ENCODE data around the gene MARCO.

The MARCO gene

DNA sequence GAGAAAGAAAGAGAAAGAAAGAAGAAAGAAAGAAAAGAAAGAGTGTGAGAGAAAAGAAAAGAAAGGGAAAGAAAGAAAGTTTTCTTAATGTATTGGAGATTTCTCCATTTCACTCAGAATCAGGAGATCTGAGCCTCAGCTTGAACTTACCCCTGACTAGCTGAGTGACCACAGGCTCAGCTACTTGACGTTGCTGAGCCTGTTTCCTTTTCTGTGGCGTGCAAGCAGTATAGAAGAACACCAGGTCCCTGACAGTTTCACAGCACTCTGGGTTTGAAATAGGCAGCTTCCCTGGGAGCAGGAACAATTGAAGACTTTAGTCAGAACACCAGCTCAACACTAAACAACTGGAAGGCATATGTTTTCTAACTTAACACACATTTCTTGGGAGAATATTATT lies 44.7 kb downstream of the MARCO start:
- DNase-seq (ENCODE audit: extremely low spot score) = no peak
- ChIA-PET CTCF (no interaction called here), POLR2A (no interaction called here)
- TF ChIP-seq LEF1 (IDR thresholded peaks at IDR 0.05; ENCODE audit: borderline replicate concordance) (no peak), BHLHE40 (IDR thresholded peaks at IDR 0.05; ENCODE audit: borderline replicate concordance) (no peak), FOXA1 (IDR thresholded peaks at IDR 0.05) (no peak)

- DNase-seq (ENCODE audit: extremely low spot score) = no peak
- ChIA-PET POLR2A (no interaction called here), CTCF (no interaction called here)
- TF ChIP-seq FOXA1 (IDR thresholded peaks at IDR 0.05) = no peak
- TF ChIP-seq NFRKB (IDR thresholded peaks at IDR 0.05) = no peak
- TF ChIP-seq, protein P1, sequence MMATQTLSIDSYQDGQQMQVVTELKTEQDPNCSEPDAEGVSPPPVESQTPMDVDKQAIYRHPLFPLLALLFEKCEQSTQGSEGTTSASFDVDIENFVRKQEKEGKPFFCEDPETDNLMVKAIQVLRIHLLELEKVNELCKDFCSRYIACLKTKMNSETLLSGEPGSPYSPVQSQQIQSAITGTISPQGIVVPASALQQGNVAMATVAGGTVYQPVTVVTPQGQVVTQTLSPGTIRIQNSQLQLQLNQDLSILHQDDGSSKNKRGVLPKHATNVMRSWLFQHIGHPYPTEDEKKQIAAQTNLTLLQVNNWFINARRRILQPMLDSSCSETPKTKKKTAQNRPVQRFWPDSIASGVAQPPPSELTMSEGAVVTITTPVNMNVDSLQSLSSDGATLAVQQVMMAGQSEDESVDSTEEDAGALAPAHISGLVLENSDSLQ (IDR thresholded peaks at IDR 0.05) = no peak
- no peak for TF ChIP-seq CTBP1 (IDR thresholded peaks at IDR 0.05; ENCODE audit: borderline replicate concordance)
- no peak for TF ChIP-seq TARDBP (IDR thresholded peaks at IDR 0.05)
- TF ChIP-seq SUZ12 (IDR thresholded peaks at IDR 0.05) = no peak
- no peak for TF ChIP-seq ELF4 (IDR thresholded peaks at IDR 0.05)
- TF ChIP-seq BHLHE40 (IDR thresholded peaks at IDR 0.05; ENCODE audit: borderline replicate concordance) = no peak
- no peak for TF ChIP-seq L3MBTL2 (conservative IDR thresholded peaks at IDR 0.05)
- no peak for TF ChIP-seq SP1 (IDR thresholded peaks at IDR 0.05)
- no peak for TF ChIP-seq ZNF384 (IDR thresholded peaks at IDR 0.05)
- TF ChIP-seq ARNT (IDR thresholded peaks at IDR 0.05) = no peak
- no peak for TF ChIP-seq LEF1 (IDR thresholded peaks at IDR 0.05; ENCODE audit: borderline replicate concordance)
- no peak for TF ChIP-seq HDGF (IDR thresholded peaks at IDR 0.05; ENCODE audit: borderline replicate concordance)
Observed at GRCh38 chr2:118987886-118988285, 45.9 kb downstream of the MARCO start.

DNA sequence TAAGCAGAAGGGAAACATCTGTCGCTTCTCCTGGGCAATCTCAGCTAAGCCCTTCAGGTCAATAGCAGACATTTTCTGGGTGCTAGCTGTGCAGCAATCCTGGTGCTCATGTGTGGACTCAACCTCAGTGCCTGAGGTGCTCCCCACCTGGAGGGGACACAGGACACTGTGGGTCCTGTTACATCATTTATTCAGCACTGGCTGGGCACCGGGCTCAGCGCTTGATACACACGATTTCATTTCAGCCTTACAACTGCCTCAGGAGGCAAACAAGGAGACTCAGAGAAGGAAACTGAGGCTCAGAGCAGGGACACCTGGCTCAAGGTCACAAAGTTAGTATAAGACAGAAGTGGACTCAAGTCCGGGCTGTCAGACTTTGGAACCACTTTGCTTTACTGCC lies 46.7 kb downstream of the MARCO start:
- ChIA-PET CTCF (no interaction called here), POLR2A (no interaction called here)
- no peak for TF ChIP-seq ELF4 (IDR thresholded peaks at IDR 0.05)
- TF ChIP-seq FOXK2 (IDR thresholded peaks at IDR 0.05) = no peak
- TF ChIP-seq L3MBTL2 (conservative IDR thresholded peaks at IDR 0.05) = no peak
- TF ChIP-seq BHLHE40 (IDR thresholded peaks at IDR 0.05; ENCODE audit: borderline replicate concordance) = no peak
- no peak for TF ChIP-seq CTBP1 (IDR thresholded peaks at IDR 0.05; ENCODE audit: borderline replicate concordance)
- no peak for TF ChIP-seq FOXM1 (IDR thresholded peaks at IDR 0.05; ENCODE audit: borderline replicate concordance)
- TF ChIP-seq ZNF384 (IDR thresholded peaks at IDR 0.05) = no peak
- TF ChIP-seq LEF1 (IDR thresholded peaks at IDR 0.05; ENCODE audit: borderline replicate concordance) = no peak
- no peak for TF ChIP-seq FOXA1 (IDR thresholded peaks at IDR 0.05)
- no peak for TF ChIP-seq SUZ12 (IDR thresholded peaks at IDR 0.05)
- no peak for TF ChIP-seq ARNT (IDR thresholded peaks at IDR 0.05)
- TF ChIP-seq HDGF (IDR thresholded peaks at IDR 0.05; ENCODE audit: borderline replicate concordance) = no peak
- TF ChIP-seq, protein P1 (IDR thresholded peaks at IDR 0.05) = no peak
- TF ChIP-seq NFRKB (IDR thresholded peaks at IDR 0.05) = no peak
- TF ChIP-seq SP1 (IDR thresholded peaks at IDR 0.05) = no peak
- TF ChIP-seq TARDBP (IDR thresholded peaks at IDR 0.05) = no peak
- no peak for DNase-seq (ENCODE audit: extremely low spot score)

DNA sequence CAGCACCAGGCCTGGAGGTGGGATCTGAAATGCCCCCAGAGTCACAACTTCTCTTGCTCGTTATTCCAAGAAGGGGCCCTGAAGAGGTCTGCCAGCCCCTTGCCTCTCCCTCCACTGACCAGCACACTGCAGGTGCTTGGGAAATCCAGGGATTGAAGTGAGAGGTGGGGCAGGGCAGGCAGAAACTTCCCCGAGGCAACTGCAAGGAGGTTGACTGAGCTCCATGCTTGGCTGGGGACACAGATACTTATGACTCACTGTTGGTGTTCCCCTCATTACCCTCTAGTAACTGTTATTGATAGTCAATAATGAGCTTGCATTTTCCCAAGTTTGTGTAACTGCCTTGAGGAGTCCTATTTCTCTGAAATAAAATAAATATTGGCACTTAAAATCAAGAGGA lies 47.5 kb downstream of the MARCO start:
- CTCF ChIA-PET = no interaction called here
- TF ChIP-seq NFRKB (IDR thresholded peaks at IDR 0.05) (no peak), ELF4 (IDR thresholded peaks at IDR 0.05) (no peak), HDGF (IDR thresholded peaks at IDR 0.05; ENCODE audit: borderline replicate concordance) (no peak), FOXM1 (IDR thresholded peaks at IDR 0.05; ENCODE audit: borderline replicate concordance) (no peak), BHLHE40 (IDR thresholded peaks at IDR 0.05; ENCODE audit: borderline replicate concordance) (no peak), FOXA1 (IDR thresholded peaks at IDR 0.05) (no peak), LEF1 (IDR thresholded peaks at IDR 0.05; ENCODE audit: borderline replicate concordance) (no peak), ZNF384 (IDR thresholded peaks at IDR 0.05) (no peak), FOXK2 (IDR thresholded peaks at IDR 0.05) (no peak), L3MBTL2 (conservative IDR thresholded peaks at IDR 0.05) (no peak), SP1 (IDR thresholded peaks at IDR 0.05) (no peak), ARNT (IDR thresholded peaks at IDR 0.05) (no peak), TARDBP (IDR thresholded peaks at IDR 0.05) (no peak), SUZ12 (IDR thresholded peaks at IDR 0.05) (no peak), CTBP1 (IDR thresholded peaks at IDR 0.05; ENCODE audit: borderline replicate concordance) (no peak)
- TF ChIP-seq, protein P1 (IDR thresholded peaks at IDR 0.05) = no peak
- POLR2A ChIA-PET = no interaction called here
- DNase-seq (ENCODE audit: extremely low spot score) = no peak

DNA sequence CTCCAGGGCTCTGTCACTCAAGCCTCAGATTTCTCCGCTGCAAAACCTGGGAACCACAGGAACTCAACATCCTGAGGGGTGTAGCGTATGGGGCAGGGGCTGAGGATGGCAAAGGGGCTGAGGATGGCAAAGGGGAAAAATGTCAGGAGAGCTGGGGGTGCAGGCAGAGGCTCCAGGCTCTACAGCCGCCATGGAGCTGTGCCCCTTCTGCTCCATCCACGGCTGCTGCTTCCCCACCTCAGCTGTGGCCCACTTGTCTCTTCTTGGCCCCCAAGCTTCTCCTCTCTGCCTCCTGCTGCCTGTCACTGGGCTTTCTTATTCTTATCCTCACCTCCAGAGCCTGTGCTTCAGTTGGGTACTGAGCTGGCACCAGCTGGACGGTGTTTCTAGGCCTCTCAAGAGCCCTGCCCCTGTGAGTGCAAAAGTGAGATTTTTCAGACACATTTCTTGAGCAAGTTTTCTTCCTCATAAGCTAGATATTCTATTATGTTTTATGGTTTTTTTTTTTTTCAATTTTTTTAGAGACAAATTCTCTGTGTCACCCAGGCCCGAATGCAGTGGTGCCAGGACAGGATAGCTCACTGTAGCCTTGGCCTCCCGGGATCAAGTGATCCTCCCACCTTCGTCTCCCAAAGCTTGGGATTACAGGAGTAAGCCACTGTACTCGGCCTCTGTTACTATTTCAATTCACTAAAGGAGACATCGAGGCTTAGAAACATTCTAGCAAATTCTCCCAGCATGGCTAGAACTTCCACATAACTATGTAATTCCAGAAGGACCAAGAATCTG lies 49.0 kb downstream of the MARCO start:
- ChIA-PET POLR2A (no interaction called here), CTCF (no interaction called here)
- TF ChIP-seq SUZ12 (IDR thresholded peaks at IDR 0.05) = no peak
- no peak for TF ChIP-seq SP1 (IDR thresholded peaks at IDR 0.05)
- TF ChIP-seq FOXK2 (IDR thresholded peaks at IDR 0.05) = no peak
- no peak for DNase-seq (ENCODE audit: extremely low spot score)

GRCh38 chr2:118991554-118991953 lies 49.6 kb downstream of the MARCO start:
- CTCF ChIA-PET = no interaction called here
- no peak for TF ChIP-seq CTBP1 (IDR thresholded peaks at IDR 0.05; ENCODE audit: borderline replicate concordance)
- TF ChIP-seq ZNF384 (IDR thresholded peaks at IDR 0.05) = no peak
- no peak for TF ChIP-seq FOXA1 (IDR thresholded peaks at IDR 0.05)
- no peak for TF ChIP-seq L3MBTL2 (conservative IDR thresholded peaks at IDR 0.05)
- TF ChIP-seq FOXM1 (IDR thresholded peaks at IDR 0.05; ENCODE audit: borderline replicate concordance) = no peak
- TF ChIP-seq, protein P1 (IDR thresholded peaks at IDR 0.05) = no peak
- TF ChIP-seq SUZ12 (IDR thresholded peaks at IDR 0.05) = no peak
- no peak for TF ChIP-seq BHLHE40 (IDR thresholded peaks at IDR 0.05; ENCODE audit: borderline replicate concordance)
- DNase-seq (ENCODE audit: extremely low spot score) = no peak
- POLR2A ChIA-PET = no interaction called here

Data from HEK293T (cell line).